Measurements from ENCODE around the gene MGST1.

DNA sequence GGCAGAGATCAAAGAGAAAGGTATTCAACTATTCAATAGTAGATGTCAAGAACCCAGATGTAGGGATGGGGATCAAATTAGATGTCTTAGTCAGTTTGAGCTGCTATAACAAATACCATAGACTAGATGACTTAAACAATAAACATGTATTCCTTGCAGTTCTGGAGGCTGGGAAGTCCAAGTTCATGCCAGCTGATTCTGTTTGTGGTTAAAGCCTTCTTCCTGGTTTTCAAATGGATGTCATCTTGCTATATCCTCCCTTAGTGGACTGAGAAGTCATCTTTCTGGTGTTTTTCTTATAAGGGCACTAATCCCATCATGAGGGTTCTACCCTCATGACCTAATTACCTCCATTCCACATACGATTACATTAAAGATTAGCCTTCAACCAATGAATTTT, 19.5 kb upstream of the MGST1 start:
- TF ChIP-seq POLR2A (IDR thresholded peaks at IDR 0.05) (no peak), CTCF (IDR thresholded peaks at IDR 0.05 in 8 of 11, conservative IDR thresholded peaks at IDR 0.05 in 3 of 11) (no peak), POLR2AphosphoS5 (IDR thresholded peaks at IDR 0.05) (no peak)
